ENCODE measurements around the gene TCHP.
A peak's percentile ranks its signal among the peaks of the same experiment; 100 is the strongest.

Gene TCHP

GRCh38 chr12:109939504-109939903 is 39.4 kb downstream of the TCHP start:
- no peak for DNase-seq

- DNase-seq: no peak
These were observed 40.4 kb downstream of the TCHP start for GRCh38 chr12:109940339-109940923.

- DNase-seq: no peak
These were observed 43.7 kb downstream of the TCHP start for GRCh38 chr12:109943811-109944210.

GRCh38 chr12:109944561-109945359 is 44.7 kb downstream of the TCHP start:
- no peak for DNase-seq

GRCh38 chr12:109946505-109946904 is 46.4 kb downstream of the TCHP start:
- DNase-seq: no peak

GRCh38 chr12:109946913-109947312 is 46.8 kb downstream of the TCHP start:
- DNase-seq: no peak

GRCh38 chr12:109947521-109947920 is 47.4 kb downstream of the TCHP start:
- DNase-seq: no peak

- DNase-seq: no peak
These were observed 48.3 kb downstream of the TCHP start for GRCh38 chr12:109948368-109948767.

- no peak for DNase-seq
These were observed 49.0 kb downstream of the TCHP start for GRCh38 chr12:109949089-109949488.

- DNase-seq: no peak
These were observed 50.6 kb downstream of the TCHP start for GRCh38 chr12:109950625-109951024.

GRCh38 chr12:109951136-109951535 is 51.1 kb downstream of the TCHP start:
- no peak for DNase-seq

GRCh38 chr12:109951751-109952150 is 51.7 kb downstream of the TCHP start:
- no peak for DNase-seq

- DNase-seq: no peak
These were observed 52.2 kb downstream of the TCHP start for GRCh38 chr12:109952160-109952858.

- no peak for DNase-seq
These were observed 52.8 kb downstream of the TCHP start for GRCh38 chr12:109952873-109953272.

GRCh38 chr12:109953656-109954055 is 53.6 kb downstream of the TCHP start:
- no peak for DNase-seq

GRCh38 chr12:109958374-109958773 is 58.3 kb downstream of the TCHP start:
- no peak for DNase-seq

- DNase-seq: no peak
These were observed 59.5 kb downstream of the TCHP start for GRCh38 chr12:109959411-109960093.

GRCh38 chr12:109961201-109961600 is 61.1 kb downstream of the TCHP start:
- DNase-seq: no peak

GRCh38 chr12:109961612-109962011 is 61.5 kb downstream of the TCHP start:
- no peak for DNase-seq

- DNase-seq: peak in 1 of 5 experiments; percentile 31
These were observed 62.3 kb downstream of the TCHP start for GRCh38 chr12:109962398-109962797.

- DNase-seq: no peak
These were observed 63.3 kb downstream of the TCHP start for GRCh38 chr12:109963330-109963729.

- DNase-seq: no peak
These were observed 63.8 kb downstream of the TCHP start for GRCh38 chr12:109963743-109964429.

- DNase-seq: no peak
These were observed 66.5 kb downstream of the TCHP start for GRCh38 chr12:109966546-109966945.
